Measurements from ENCODE around the gene UACA. TPM values are rescaled to one million over a fixed set of nuclear protein-coding genes. Genes with fewer than 3 reads are reported as not detected.

The UACA gene, protein sequence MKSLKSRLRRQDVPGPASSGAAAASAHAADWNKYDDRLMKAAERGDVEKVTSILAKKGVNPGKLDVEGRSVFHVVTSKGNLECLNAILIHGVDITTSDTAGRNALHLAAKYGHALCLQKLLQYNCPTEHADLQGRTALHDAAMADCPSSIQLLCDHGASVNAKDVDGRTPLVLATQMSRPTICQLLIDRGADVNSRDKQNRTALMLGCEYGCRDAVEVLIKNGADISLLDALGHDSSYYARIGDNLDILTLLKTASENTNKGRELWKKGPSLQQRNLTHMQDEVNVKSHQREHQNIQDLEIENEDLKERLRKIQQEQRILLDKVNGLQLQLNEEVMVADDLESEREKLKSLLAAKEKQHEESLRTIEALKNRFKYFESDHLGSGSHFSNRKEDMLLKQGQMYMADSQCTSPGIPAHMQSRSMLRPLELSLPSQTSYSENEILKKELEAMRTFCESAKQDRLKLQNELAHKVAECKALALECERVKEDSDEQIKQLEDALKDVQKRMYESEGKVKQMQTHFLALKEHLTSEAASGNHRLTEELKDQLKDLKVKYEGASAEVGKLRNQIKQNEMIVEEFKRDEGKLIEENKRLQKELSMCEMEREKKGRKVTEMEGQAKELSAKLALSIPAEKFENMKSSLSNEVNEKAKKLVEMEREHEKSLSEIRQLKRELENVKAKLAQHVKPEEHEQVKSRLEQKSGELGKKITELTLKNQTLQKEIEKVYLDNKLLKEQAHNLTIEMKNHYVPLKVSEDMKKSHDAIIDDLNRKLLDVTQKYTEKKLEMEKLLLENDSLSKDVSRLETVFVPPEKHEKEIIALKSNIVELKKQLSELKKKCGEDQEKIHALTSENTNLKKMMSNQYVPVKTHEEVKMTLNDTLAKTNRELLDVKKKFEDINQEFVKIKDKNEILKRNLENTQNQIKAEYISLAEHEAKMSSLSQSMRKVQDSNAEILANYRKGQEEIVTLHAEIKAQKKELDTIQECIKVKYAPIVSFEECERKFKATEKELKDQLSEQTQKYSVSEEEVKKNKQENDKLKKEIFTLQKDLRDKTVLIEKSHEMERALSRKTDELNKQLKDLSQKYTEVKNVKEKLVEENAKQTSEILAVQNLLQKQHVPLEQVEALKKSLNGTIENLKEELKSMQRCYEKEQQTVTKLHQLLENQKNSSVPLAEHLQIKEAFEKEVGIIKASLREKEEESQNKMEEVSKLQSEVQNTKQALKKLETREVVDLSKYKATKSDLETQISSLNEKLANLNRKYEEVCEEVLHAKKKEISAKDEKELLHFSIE (N-terminal part only)
- total RNA-seq = 100 to 1,000 TPM in 1 of 2 donors, 10 to 100 TPM in 1; 37.1 to 195 TPM
- 10 to 100 TPM in 1 of 2 donors, 1 to 10 TPM in 1; 9.2 to 38.7 TPM for polyA plus RNA-seq
- long read RNA-seq, donor 1, partial matches to known transcripts = 30 of 35 reads
- long read RNA-seq, donor 1, other reads (novel, unspliced or antisense) = 0 of 35 reads
- long read RNA-seq, donor 2, partial matches to known transcripts = 0 of 7 reads
- long read RNA-seq, donor 2, other reads (novel, unspliced or antisense) = 0 of 7 reads
- long read RNA-seq, donor 3, partial matches to known transcripts = 9 of 14 reads
- long read RNA-seq, donor 3, other reads (novel, unspliced or antisense) = 0 of 14 reads
- long read RNA-seq, donor 4, partial matches to known transcripts = 8 of 11 reads
- long read RNA-seq, donor 4, other reads (novel, unspliced or antisense) = 0 of 11 reads
- long read RNA-seq, donor 5, full-length matches to known transcripts = 14 of 45 reads
- long read RNA-seq, donor 5, partial matches to known transcripts = 31 of 45 reads
- long read RNA-seq, donor 5, other reads (novel, unspliced or antisense) = 0 of 45 reads

DNA sequence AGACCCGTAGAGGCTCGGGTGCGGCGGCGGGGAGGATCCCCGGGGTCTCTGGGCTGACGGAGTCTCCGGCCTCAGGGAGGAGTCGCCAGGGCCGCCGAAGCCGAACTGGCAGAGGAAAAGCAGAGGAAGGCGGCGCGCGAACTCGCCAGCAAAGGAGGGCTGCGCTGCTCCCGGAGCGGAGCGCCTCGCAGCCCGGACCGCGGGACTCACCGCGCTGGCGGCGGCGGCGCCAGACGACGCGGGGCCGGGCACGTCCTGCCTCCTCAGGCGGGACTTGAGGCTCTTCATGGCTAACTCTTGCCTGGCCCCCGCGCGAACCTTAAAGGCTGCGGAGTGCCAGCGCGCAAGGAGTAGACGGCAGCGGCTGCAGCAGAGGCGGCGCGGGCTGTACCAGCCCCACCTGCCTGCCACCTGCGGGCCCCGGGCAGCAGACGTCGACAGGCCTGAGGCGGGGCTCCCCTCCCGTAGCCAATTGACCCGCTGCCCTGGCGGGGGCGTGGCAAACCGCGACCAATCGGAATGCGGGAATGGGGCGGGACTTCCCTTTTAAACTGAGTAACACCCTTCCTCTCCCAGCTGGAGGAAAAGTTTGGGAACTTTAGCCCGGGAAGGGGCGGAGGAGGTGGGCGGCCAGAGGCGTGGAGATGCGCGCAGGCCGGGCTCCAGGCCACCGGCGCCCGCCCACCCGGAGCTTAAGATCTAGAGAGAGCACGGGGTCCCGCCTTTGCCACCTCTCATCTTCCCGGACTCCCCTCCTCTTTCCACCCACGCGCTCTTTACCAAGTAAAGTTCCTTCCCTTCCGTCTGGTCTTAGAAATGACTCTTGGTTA, at the start of gene UACA:
UACA (minus strand) TSS at position 439 of the 830 bp plus-strand sequence; CDS start at position 288, 151 bp downstream.
- H3K9ac ChIP-seq (ENCODE audit: insufficient read depth in 1 of 2, low read length in 2 of 2) = peak within 1 kb of the TSS; percentile 76 to 93
- 0 to 1% methylated on average over 69 to 79 of the region's 79 CpGs for WGBS, 2 donors
- peak within 1 kb of the TSS; percentile 73 for H3K4me3 ChIP-seq
- peak; percentile 98 to 99 (median 98) for DNase-seq
- no peaks in the 10 kb centered on the region for H3K9me3 ChIP-seq (ENCODE audit: control insufficient read depth in 4 of 4, insufficient read depth in 3 of 4, low read length in 3 of 4)
- no peaks in the 10 kb centered on the region for H3K27me3 ChIP-seq (ENCODE audit: control insufficient read depth in 3 of 3, insufficient read depth in 3 of 3, low read length in 2 of 3)
- H3K36me3 ChIP-seq (ENCODE audit: control insufficient read depth in 4 of 4, insufficient read depth in 4 of 4, low read length in 4 of 4) = no peaks in the 10 kb centered on the region
- ATAC-seq (ENCODE audit: insufficient read depth, low FRiP score) = peak; percentile 93
- peaks cover 0 to 22% (median 4%) of the 10 kb centered on the region in 5 donors for H3K4me1 ChIP-seq (ENCODE audit: control insufficient read depth in 5 of 5, insufficient read depth in 5 of 5, low read length in 5 of 5)
- peak within 1 kb of the TSS; percentile 95 to 100 for H3K27ac ChIP-seq (ENCODE audit: low read depth in 1 of 2, low read length in 1 of 2)
- TF ChIP-seq, protein P1, sequence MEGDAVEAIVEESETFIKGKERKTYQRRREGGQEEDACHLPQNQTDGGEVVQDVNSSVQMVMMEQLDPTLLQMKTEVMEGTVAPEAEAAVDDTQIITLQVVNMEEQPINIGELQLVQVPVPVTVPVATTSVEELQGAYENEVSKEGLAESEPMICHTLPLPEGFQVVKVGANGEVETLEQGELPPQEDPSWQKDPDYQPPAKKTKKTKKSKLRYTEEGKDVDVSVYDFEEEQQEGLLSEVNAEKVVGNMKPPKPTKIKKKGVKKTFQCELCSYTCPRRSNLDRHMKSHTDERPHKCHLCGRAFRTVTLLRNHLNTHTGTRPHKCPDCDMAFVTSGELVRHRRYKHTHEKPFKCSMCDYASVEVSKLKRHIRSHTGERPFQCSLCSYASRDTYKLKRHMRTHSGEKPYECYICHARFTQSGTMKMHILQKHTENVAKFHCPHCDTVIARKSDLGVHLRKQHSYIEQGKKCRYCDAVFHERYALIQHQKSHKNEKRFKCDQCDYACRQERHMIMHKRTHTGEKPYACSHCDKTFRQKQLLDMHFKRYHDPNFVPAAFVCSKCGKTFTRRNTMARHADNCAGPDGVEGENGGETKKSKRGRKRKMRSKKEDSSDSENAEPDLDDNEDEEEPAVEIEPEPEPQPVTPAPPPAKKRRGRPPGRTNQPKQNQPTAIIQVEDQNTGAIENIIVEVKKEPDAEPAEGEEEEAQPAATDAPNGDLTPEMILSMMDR (IDR thresholded peaks at IDR 0.05; ENCODE audit: control extremely low read depth, extremely low read depth) = no peak

DNA sequence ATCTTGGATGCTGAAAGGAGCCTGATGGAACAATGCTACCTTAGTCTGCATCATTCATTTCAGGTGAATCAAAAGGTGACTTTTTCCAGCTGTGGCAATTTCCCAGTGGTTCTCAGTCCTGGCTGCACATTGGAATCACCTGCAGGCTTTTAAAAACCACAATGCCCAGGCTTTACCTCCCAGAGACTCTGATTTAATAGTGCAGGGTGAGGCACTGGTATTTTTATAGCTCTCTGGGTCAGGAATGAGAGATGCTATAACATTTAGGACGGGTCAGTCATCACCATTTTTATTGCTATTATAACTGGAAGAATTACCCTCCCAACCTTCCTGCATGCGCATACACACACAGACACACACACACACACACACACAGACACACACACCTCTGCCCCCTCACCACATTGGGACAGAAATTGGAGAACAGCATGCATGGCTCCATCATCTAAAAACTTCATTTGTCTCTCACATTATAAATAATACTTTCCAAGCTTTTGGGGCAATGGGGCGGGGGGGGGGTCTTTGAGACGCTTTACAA, 49.5 kb upstream of the UACA start:
- ATAC-seq (ENCODE audit: insufficient read depth, low FRiP score) (no peak), DNase-seq (no peak)
- peaks cover 0 to 1% (median 0%) of the 10 kb centered on the region in 4 donors for H3K9me3 ChIP-seq (ENCODE audit: control insufficient read depth in 4 of 4, insufficient read depth in 3 of 4, low read length in 3 of 4)
- H3K4me1 ChIP-seq (ENCODE audit: control insufficient read depth in 5 of 5, insufficient read depth in 5 of 5, low read length in 5 of 5) = peaks cover 0 to 9% (median 0%) of the 10 kb centered on the region in 5 donors
- WGBS, 2 donors = 93 to 96% methylated on average over 4 of the region's 4 CpGs
- H3K27ac ChIP-seq (ENCODE audit: low read depth in 1 of 2, low read length in 1 of 2) = no peak overlapping the region
- H3K36me3 ChIP-seq (ENCODE audit: control insufficient read depth in 4 of 4, insufficient read depth in 4 of 4, low read length in 4 of 4) = no peaks in the 10 kb centered on the region
- peaks cover 0 to 24% (median 0%) of the 10 kb centered on the region in 3 donors for H3K27me3 ChIP-seq (ENCODE audit: control insufficient read depth in 3 of 3, insufficient read depth in 3 of 3, low read length in 2 of 3)
- no peak overlapping the region for H3K9ac ChIP-seq (ENCODE audit: insufficient read depth in 1 of 2, low read length in 2 of 2)
- TF ChIP-seq, protein P1 (IDR thresholded peaks at IDR 0.05; ENCODE audit: control extremely low read depth, extremely low read depth) = no peak
- no peak overlapping the region for H3K4me3 ChIP-seq

Data from lung (tissue), 16 donors.